GM19240 (cell line): Measurements from ENCODE around the gene KRTDAP.
"Not testable (repeated sequence)": the region's sequence is repeated elsewhere in the genome, so short reads cannot be mapped to it uniquely, and the experiment has no call there.

Experiments
- DNase-seq: peaks from one replicate; pipeline ENCODE4 v3.0.0; 2011; ENCODE audit warnings: low spot score; ENCODE audit not compliant: insufficient read length

KRTDAP gene

DNA sequence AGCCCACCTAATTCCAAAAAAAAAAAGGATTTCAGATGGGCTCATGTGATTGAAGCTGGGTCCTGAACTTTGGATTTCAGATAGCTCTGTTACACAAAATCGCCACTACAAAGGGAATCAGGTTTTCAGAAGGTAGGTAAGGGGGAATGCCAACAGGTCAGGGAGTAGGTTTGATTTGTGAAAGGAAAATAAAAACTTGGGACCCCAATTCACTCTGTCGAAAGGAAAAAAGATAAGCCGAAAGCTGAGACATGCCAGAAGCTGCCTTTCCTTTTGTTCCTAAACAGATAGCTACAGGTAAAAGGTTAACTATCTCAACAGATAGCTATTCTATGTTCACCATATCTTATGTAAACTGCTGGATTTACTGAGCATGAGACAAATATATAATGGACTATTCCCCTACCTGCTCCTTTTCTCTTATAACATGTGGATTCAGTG is 4.0 kb downstream of the KRTDAP start:
- no peak for DNase-seq

DNA sequence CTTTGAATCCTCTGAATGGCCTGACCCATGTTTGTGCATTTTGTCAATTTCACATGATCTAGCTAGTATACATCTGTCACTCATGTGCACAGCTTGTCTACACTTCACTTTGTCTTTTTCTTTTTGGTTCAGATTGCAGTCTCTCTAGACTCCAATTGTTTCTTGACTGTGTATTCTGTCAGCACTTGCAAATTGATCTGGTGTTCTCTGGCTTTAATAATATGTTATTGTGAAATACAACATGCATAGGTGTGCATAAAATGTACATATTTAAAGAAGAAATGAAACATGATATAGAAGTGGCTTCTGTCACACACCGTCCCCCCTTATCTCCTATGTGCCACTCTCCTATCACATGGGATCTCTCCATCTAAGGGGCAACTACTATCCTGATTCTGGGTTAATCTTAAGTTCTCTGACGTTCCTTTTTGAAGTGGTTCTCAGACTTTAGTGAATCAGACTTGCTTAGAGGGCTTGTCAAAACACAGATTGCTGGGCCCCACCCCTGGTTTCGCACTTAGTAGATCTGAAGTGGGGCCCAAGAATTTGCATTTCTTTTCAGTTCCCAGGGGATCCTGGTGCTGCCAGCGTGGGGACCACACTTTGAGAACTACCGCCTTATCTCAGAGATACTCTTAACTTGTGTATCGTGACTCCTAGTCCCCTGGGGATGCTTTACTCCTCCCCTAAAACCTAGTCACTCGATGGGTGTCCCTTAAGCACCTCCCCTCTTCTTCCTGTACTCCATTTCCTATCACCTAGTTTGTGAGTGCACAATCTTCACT is 5.8 kb downstream of the KRTDAP start:
- peak; percentile 73 for DNase-seq

GRCh38 chr19:35483089-35483488 is 7.2 kb downstream of the KRTDAP start:
- no peak for DNase-seq

GRCh38 chr19:35478794-35479677 is 11.2 kb downstream of the KRTDAP start:
- no peak for DNase-seq

DNA sequence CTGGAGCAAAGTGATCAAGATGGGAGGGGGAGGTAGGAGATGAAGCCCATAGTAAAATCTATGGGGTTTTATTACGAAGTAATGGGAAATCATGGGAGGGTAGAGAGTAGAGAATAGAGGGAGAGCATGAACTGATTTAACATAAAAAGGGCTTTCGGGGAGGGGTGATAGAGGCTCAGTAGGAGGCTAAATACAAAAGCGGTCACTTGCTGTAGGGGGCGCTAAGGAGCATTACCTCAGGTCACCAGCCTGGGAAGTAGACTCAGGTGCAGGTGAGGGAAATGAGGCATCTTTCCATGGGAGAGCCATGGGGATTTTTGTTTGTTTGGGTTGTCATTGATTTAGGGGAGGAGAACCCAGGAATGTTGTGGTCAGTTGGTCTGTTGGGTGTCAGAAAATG is 14.1 kb downstream of the KRTDAP start:
- DNase-seq, result no peak

- not testable (repeated sequence) for DNase-seq
Observed at GRCh38 chr19:35474594-35474993, 15.7 kb downstream of the KRTDAP start.

DNA sequence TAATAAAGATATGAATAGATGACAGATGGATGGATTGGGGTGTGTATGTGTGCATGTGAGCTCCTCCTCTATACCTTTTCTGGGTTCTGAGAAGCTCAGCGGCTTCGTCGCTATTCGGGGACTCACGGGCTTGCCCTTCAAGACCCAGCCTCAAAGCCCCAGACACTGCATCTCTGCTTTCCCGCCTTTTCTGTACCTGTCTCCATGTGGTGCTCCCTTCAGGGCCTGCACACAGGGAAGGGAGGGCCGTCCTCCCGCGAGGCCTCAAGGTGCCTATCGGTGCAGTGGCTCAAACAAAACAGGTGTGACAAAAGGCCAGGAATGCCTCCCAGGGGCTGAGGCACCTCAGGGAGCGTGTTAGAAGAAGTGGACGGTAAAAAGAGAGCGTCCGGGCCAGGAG is 16.2 kb downstream of the KRTDAP start:
- DNase-seq, result no peak

DNA sequence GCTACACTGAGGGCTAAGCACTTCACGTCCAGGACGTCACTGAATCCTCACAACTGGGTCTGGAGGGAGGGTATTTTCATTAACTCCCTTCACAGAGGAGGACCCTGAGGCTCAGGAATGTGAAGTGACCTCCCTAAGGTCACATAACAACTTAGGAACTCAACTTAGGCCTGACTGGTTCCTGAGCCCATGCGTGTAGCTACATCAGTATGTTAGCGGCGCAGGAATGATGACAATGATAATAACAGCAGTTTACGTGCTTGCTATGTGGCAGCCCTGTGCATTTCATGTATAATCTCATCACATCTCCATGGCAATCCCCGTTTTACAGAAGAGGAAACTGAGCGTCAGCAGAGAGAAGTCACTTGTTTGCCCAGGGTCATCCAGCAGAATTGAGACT is 18.3 kb downstream of the KRTDAP start:
- no peak for DNase-seq

- DNase-seq, result not testable (repeated sequence)
Observed at GRCh38 chr19:35471075-35471474, 19.2 kb downstream of the KRTDAP start.

DNA sequence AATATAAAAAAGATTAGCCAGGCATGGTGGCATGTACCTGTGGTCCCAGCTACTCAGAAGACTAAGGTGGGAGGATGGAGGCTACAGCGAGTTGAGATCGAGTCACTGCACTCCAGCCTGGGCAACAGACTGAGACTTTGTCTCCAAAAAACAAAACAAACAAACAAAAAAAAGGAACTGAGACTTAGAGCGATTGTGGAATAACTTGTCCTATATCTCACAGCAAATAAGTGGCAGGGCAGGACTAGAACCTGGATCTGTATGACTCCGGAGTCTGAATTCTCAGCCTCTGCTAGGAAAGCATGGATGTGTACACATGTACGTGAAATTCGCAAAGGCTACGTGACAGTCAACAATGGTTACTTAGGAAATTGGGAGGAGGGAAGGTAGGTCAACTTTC is 20.1 kb downstream of the KRTDAP start:
- no peak for DNase-seq

DNA sequence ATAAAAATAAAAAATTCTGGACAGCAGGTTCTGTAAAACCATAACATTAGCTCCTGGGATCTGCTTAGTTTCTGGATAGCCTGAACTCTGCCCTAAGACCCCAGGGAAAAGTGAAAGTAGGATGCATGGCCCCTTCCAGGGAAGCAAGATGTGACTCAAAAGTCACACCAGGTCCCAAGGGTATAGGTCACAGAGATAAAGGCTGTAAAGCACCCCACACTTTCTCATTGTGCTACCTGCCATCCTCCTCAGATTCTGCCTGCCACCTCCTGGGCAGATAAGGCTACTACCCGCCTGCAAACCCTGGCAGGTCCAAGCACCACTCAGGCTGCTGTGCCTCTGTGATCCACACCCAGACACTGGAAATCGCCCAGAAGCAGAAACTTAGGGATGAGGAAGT is 21.6 kb downstream of the KRTDAP start:
- peak; percentile 69 for DNase-seq

GRCh38 chr19:35466259-35466658 is 24.0 kb downstream of the KRTDAP start:
- DNase-seq, result no peak

DNA sequence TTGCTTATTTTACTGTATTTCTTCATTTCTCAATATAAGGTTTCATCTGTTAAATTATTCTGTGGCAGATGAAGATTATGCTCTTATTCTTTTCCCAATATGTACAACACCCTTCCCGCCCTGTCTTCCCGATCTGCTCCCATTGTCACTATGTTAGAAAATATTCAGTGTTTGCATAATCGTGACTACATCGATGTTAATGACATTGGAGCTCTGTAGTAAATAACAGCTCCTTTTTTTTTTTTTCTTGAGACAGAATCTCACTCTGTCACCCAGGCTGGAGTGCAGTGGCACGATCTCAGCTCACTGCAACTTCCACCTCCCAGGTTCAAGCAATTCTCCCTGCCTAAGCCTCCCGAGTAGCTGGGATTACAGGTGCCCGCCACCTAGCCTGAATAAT is 27.3 kb downstream of the KRTDAP start:
- DNase-seq, result not testable (repeated sequence)

GRCh38 chr19:35462476-35462953 is 27.7 kb downstream of the KRTDAP start:
- DNase-seq, result no peak

DNA sequence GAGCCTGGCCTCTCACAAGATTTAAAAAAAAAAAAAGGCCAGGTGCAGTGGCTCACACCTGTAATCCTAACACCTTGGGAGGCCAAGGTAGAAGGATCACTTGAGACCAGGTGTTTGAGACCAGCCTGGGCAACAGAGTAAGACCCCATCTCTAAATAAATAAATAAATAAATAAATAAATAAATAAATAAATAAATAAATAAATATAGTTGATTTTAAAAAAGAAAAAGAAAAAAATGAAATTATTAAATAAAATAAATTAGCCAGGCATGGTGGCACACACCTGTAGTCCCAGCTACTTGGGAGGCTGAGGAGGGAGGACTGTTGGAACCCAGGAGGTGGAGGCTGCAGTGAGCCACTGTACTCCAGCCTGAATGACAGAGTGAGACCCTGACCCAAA is 28.5 kb downstream of the KRTDAP start:
- DNase-seq, result not testable (repeated sequence)

- no peak for DNase-seq
Observed at GRCh38 chr19:35461060-35461459, 29.2 kb downstream of the KRTDAP start.

DNA sequence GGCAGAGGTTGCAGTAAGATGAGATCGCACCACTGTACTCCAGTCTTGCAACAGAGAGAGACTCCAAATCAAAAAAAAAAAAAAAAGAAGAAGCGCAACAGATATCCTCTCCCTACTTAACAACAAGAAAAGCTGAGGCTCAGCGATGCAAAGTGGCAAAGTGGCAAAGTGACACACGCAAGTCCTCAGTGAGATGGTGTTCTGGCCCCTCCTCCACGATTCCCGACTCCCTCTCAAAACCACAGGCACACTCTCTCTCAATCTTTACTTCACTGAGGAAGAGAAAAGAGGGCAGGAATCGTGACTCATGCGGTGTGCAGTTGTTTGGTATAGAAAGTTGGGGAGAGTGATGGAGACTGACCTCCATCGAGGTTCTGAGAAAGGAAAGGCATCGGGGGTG is 29.7 kb downstream of the KRTDAP start:
- no peak for DNase-seq

DNA sequence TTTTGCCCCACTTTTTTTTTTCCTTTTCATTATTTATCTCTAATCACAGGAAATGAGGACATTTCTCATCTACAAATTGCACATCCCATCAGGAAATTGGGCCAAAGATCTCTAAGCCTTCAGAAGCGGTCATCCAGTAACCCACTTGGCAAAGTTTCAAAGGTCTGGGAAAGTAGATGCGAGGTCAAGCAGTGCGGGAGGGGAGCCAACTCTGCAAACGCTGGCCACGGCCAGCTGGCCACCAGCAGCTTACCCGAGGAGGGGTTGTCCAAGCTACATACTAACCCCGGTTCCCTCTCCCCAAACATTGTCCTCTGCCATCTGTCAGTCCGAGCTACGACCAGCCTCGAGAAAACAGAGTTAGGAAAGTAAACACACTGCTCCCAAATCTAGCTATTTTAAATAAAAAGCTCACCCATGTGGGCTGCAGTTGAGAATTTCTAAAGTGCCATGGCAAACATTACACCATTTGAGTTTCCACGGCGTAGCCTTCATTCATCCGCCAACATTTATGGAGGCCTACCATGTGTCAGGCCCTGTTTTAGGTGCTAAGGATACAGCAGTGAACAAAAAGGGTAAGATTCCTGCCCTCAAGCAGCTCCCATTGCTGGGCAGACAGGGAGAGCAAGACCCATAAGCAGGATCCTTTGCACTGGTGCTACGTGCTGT is 30.7 kb downstream of the KRTDAP start:
- no peak for DNase-seq

DNA sequence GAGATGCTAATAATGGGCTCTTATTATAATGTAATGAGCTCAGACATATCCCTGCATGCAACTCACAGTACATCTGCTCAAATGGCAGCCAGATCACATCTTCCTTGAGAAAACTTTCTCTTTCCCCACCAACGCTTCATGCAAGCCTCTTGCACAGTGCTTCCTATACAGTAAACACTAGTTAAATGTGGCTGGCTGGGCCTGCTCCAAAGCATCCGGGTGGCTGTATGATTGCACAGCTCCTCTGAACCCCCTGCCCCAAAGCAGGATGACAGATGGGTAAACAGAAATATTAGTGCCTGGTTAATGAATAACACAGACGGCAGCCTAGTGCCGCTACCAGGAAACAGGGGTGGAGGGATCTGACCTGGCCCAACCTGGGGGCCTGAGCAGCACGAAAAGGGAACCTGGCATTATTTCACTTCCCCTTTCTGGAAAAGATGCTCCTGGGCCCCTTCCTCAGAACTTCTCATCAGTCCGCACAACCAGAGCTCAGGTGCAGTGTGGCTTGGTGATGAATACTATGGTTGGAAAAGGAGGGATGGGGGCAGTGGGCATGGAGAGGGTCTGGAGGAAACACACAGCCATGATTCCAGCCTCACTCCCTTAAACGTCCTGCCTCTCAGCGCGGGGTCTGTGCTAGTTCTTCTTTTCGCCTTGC is 31.4 kb downstream of the KRTDAP start:
- DNase-seq, result no peak

- no peak for DNase-seq
Observed at GRCh38 chr19:35458192-35458591, 32.1 kb downstream of the KRTDAP start.

GRCh38 chr19:35457173-35457572 is 33.1 kb downstream of the KRTDAP start:
- DNase-seq, result no peak
